ENCODE data around the gene QRSL1. TPM values are rescaled to one million over a fixed set of nuclear protein-coding genes. Genes with fewer than 3 reads are reported as not detected.

The QRSL1 gene
- total RNA-seq, 2 donors from 2014 or later = 16.0 to 21.1 TPM

- Histone ChIP-seq H3K27me3 (no peaks in the 10 kb centered on the region), H3K4me3 (no peak overlapping the region), H3K27ac (no peak overlapping the region), H3K36me3 (peaks cover 3% of the 10 kb centered on the region), H3K9me3 (no peaks in the 10 kb centered on the region), H3K9ac (ENCODE audit: low read depth in 2 of 2, low read length in 2 of 2) (no peak overlapping the region), H3K4me1 (no peaks in the 10 kb centered on the region)
- intact Hi-C loops (cut with DNase I) = no loop called here
- no peak for DNase-seq
- no peak for TF ChIP-seq CTCF (IDR thresholded peaks at IDR 0.05)
These were observed 13.1 kb downstream of the QRSL1 start for GRCh38 chr6:106642476-106642875.

GRCh38 chr6:106643061-106643460, 13.7 kb downstream of the QRSL1 start:
- no peak for TF ChIP-seq CTCF (IDR thresholded peaks at IDR 0.05)
- Histone ChIP-seq H3K36me3 (peaks cover 3% of the 10 kb centered on the region), H3K4me3 (no peak overlapping the region), H3K9ac (ENCODE audit: low read depth in 2 of 2, low read length in 2 of 2) (no peak overlapping the region), H3K27me3 (no peaks in the 10 kb centered on the region), H3K27ac (no peak overlapping the region), H3K9me3 (no peaks in the 10 kb centered on the region), H3K4me1 (no peaks in the 10 kb centered on the region)
- no peak for DNase-seq
- intact Hi-C loops (cut with DNase I) = no loop called here

- Histone ChIP-seq H3K4me3 (no peak overlapping the region), H3K27me3 (no peaks in the 10 kb centered on the region), H3K4me1 (no peaks in the 10 kb centered on the region), H3K9ac (ENCODE audit: low read depth in 2 of 2, low read length in 2 of 2) (no peak overlapping the region), H3K36me3 (peaks cover 1% of the 10 kb centered on the region), H3K9me3 (no peaks in the 10 kb centered on the region), H3K27ac (no peak overlapping the region)
- no peak for TF ChIP-seq CTCF (IDR thresholded peaks at IDR 0.05)
- intact Hi-C loops (cut with DNase I) = no loop called here
- no peak for DNase-seq
These were observed 19.4 kb downstream of the QRSL1 start for GRCh38 chr6:106648651-106649308.

GRCh38 chr6:106658469-106658868, 29.1 kb downstream of the QRSL1 start:
- DNase-seq = no peak
- Histone ChIP-seq H3K27me3 (no peaks in the 10 kb centered on the region), H3K4me3 (no peak overlapping the region), H3K9ac (ENCODE audit: low read depth in 2 of 2, low read length in 2 of 2) (no peak overlapping the region), H3K36me3 (no peaks in the 10 kb centered on the region), H3K27ac (no peak overlapping the region), H3K4me1 (no peaks in the 10 kb centered on the region), H3K9me3 (no peaks in the 10 kb centered on the region)
- no peak for TF ChIP-seq CTCF (IDR thresholded peaks at IDR 0.05)
- intact Hi-C loops (cut with DNase I) = no loop called here

GRCh38 chr6:106659859-106660258, 30.5 kb downstream of the QRSL1 start:
- Histone ChIP-seq H3K9me3 (no peaks in the 10 kb centered on the region), H3K27ac (no peak overlapping the region), H3K4me3 (no peak overlapping the region), H3K4me1 (no peaks in the 10 kb centered on the region), H3K9ac (ENCODE audit: low read depth in 2 of 2, low read length in 2 of 2) (no peak overlapping the region), H3K36me3 (no peaks in the 10 kb centered on the region), H3K27me3 (no peaks in the 10 kb centered on the region)
- TF ChIP-seq CTCF (IDR thresholded peaks at IDR 0.05) = no peak
- intact Hi-C loops (cut with DNase I) = no loop called here
- DNase-seq = no peak
